Thyroid gland (tissue), 4 donors: ENCODE results near the gene ATRNL1.

ENCODE experiments used
- POLR2A ChIP-seq, 2 donors: fragments of 450-650 bp; IDR thresholded peaks; one replicate each; pipeline ENCODE4 v1.6.1; 2017; ENCODE audit warnings: antibody characterized with exemption in 2 of 2, mild to moderate bottlenecking in 2 of 2, moderate library complexity in 1 of 2
- TF ChIP-seq, protein P1 (sequence below), 6 experiments: fragments of 200-600 bp in 3 of 6; fragments of 450-650 bp in 3 of 6; sonication (generic) in 3 of 6; IDR thresholded peaks; one replicate each; pipeline ENCODE4 v1.5.1; 2016 to 2019; ENCODE audit warnings: antibody characterized with exemption in 6 of 6, mild to moderate bottlenecking in 2 of 6, inconsistent platforms in 1 of 6, moderate library complexity in 1 of 6

DNA sequence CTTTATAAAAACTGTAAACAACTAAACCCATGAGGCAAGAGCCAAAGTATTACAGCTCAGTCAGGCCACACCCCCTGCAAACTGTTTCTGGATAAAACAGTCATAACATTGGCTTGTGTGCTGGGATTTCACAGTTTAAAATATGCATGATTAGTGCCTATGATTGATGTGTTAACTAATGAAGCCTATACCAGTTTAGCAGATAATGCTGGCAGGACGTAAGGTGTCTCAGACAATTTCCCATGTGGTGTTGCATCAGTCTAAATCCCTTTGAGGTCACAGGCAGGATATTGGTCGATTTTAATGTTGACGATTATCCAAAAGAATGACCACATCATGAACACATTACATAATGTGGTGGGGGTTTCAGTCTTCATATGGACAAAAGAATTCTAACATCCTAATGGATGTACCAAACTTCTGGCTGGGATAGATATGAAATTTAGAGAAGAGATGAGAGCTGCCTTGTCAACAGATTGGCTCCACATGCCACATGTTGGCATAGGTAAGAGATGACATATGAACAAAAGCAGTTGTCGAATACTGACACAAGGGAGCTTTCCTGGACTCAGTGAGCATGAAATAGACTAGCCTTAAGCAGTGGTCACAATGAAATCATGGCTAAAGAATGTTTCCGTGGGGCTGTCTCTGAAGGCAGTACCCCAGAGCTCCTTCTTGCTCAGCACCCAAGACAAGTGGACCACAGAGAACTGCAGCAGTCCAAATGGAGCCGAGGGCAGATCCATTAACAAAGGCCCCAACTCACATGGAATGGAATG lies 734.3 kb downstream of the ATRNL1 start:
- TF ChIP-seq, protein P1, sequence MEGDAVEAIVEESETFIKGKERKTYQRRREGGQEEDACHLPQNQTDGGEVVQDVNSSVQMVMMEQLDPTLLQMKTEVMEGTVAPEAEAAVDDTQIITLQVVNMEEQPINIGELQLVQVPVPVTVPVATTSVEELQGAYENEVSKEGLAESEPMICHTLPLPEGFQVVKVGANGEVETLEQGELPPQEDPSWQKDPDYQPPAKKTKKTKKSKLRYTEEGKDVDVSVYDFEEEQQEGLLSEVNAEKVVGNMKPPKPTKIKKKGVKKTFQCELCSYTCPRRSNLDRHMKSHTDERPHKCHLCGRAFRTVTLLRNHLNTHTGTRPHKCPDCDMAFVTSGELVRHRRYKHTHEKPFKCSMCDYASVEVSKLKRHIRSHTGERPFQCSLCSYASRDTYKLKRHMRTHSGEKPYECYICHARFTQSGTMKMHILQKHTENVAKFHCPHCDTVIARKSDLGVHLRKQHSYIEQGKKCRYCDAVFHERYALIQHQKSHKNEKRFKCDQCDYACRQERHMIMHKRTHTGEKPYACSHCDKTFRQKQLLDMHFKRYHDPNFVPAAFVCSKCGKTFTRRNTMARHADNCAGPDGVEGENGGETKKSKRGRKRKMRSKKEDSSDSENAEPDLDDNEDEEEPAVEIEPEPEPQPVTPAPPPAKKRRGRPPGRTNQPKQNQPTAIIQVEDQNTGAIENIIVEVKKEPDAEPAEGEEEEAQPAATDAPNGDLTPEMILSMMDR (IDR thresholded peaks at IDR 0.05): no peak
- TF ChIP-seq POLR2A (IDR thresholded peaks at IDR 0.05): no peak
